GM12801 (cell line): ENCODE data around the gene DEK.

Experiments used
- TF ChIP-seq, protein P1 (sequence below): IDR thresholded peaks from one replicate; pipeline ENCODE4 v1.5.1; 2011; ENCODE audit warnings: control low read depth; ENCODE audit not compliant: insufficient read length; ENCODE audit errors: extremely low read depth

Gene DEK

DNA sequence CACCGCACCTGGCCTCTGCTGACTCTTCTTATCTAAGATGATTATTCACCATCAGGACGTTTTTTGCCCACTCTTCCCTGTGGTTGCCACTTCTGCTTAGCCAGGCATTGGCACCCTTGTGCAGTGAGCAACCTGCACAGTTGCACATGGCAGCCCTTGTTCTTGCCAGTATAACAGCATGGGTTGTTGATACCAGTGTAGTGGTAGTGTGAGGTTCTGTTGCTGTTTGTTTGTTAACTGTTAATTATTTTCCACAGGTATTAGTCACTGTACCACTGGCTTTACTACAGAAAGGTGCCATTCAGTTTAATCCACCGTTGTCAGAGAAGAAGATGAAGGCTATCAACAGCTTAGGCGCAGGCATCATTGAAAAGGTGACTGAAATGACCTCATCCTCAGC, 52.1 kb downstream of the DEK start:
- TF ChIP-seq, protein P1, sequence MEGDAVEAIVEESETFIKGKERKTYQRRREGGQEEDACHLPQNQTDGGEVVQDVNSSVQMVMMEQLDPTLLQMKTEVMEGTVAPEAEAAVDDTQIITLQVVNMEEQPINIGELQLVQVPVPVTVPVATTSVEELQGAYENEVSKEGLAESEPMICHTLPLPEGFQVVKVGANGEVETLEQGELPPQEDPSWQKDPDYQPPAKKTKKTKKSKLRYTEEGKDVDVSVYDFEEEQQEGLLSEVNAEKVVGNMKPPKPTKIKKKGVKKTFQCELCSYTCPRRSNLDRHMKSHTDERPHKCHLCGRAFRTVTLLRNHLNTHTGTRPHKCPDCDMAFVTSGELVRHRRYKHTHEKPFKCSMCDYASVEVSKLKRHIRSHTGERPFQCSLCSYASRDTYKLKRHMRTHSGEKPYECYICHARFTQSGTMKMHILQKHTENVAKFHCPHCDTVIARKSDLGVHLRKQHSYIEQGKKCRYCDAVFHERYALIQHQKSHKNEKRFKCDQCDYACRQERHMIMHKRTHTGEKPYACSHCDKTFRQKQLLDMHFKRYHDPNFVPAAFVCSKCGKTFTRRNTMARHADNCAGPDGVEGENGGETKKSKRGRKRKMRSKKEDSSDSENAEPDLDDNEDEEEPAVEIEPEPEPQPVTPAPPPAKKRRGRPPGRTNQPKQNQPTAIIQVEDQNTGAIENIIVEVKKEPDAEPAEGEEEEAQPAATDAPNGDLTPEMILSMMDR, result no peak

GRCh38 chr6:18211338-18211737, 53.0 kb downstream of the DEK start:
- TF ChIP-seq, protein P1, result no peak

GRCh38 chr6:18210707-18211106, 53.6 kb downstream of the DEK start:
- TF ChIP-seq, protein P1, result no peak

DNA sequence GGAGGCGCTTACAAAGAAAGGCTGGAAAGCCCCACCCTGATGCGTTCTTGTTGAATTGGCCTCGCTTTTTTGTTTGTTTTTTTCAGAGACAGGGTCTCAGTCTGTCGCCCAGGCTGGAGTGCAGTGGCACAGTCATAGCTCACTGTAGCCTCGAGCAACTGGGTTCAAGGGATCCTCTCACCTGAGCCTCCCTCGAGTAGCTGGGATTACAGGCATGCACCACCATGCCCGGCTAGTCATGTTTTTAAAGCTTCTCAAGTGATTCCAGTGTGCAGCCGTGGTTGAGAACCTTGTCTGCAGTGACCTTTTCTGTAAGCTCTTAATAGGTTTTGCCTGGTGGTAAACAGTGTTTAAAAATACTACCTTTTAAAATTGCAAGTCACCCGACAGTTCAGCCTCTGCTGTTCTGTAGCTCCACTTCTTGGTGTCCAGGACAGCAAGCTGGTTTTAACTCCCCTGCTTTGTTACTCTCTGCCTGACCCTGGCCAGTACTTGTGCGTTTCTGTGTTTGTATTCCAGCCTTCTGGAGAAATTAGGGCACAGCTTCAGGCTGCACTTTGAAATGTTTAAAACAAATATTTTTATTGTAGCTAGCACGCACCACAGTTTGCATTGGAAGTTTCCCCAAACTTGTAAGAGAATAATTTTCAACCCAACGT, 54.7 kb downstream of the DEK start:
- TF ChIP-seq, protein P1, result no peak

DNA sequence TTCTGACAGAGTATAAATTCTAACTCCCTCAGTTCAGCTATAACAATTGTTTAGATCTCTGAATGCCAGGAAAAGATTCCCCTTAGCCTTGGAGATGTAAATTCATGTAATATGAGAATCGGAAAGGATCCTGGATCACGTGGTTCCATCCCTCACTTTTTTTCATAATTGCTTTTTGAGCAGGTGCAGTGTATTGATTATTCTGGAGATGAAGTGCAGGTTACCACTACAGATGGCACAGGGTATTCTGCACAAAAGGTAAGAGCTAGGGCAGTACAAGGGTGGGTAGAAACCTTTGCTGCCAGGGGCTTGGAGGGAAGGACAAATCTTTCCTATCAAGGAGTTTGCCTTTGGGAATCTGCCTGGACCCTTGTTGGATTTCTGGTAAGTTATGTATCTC, 56.4 kb downstream of the DEK start:
- TF ChIP-seq, protein P1, result no peak

GRCh38 chr6:18207438-18207837, 56.9 kb downstream of the DEK start:
- TF ChIP-seq, protein P1, result no peak

DNA sequence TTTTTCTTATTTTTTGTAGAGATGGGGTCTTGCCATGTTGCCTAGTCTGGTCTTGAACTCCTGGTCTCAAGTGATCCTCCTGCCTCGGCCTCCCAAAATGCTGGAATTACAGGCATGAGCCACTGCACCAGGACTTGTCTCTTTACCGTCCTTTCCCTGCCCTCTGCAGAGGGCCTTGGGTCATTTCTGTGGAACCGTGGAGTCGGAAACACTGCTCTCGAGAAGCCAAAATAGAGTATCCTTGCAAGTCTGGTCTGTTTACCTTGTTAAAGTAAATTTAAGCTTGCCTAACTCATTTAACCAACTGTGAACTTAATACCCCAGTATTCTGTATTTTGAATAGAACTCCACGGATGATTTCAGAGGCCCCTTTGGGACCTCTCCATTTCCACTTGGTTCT, 57.7 kb downstream of the DEK start:
- TF ChIP-seq, protein P1, result no peak
